NB4 (cell line): Measurements from ENCODE around the gene DCAF11.

Experiments used
- DNase-seq: peaks from one replicate; pipeline ENCODE4 v3.0.0; 2010; ENCODE audit warnings: low read depth
- H3K4me3 ChIP-seq: one replicate; pipeline ENCODE4 v1.5.1; 2011; ENCODE audit warnings: mild to moderate bottlenecking, low read depth, low read length, moderate library complexity
- MYC ChIP-seq: IDR thresholded peaks from 2 replicates; pipeline ENCODE4 v1.6.1; 2011; ENCODE audit warnings: low read depth, low read length
- POLR2A ChIP-seq: IDR thresholded peaks from 2 replicates; pipeline ENCODE4 v1.6.1; 2011; ENCODE audit warnings: mild to moderate bottlenecking; ENCODE audit not compliant: insufficient read length; ENCODE audit errors: extremely low read depth
- TF ChIP-seq, protein P1 (sequence below): IDR thresholded peaks from 2 replicates; pipeline ENCODE4 v1.6.1; 2011; ENCODE audit warnings: low read depth, low read length
- TF ChIP-seq, protein P2 (sequence below): IDR thresholded peaks from one replicate; pipeline ENCODE4 v1.5.1; 2012; ENCODE audit warnings: low read depth, low read length

The DCAF11 gene

DNA sequence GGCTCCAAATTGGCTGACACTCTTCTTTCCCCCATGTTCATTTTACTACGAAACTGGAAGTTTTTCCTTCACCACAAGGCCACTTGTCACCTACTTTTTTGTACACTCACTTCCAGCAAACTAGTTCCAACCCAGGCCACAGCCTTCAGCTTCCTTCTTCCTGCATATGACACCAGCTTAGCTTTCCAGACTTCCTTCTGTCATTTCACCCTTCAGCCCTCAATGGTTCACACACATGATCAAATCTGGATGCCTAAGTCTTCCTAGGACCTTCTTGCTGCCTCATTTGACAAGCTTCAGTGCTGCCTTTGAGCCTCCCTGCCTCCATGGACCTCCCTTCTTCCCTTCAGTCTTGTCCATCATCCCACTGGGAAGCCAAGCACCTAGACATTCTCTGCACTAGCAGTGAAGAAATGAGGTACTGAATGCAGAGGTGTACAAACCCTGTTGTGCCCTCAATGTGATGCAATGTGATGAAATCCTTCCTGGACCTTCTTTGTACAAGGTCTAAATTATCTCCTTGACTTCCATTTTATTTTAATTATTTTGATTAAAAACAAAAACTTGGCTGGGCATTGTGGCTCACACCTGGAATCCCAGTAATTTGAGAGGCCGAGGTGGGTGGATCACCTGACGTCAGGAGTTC lies 53.0 kb downstream of the DCAF11 start:
- H3K4me3 ChIP-seq = no peak overlapping the region
- TF ChIP-seq POLR2A (no peak), MYC (no peak)
- TF ChIP-seq, protein P1, sequence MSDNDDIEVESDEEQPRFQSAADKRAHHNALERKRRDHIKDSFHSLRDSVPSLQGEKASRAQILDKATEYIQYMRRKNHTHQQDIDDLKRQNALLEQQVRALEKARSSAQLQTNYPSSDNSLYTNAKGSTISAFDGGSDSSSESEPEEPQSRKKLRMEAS = no peak
- TF ChIP-seq, protein P2, sequence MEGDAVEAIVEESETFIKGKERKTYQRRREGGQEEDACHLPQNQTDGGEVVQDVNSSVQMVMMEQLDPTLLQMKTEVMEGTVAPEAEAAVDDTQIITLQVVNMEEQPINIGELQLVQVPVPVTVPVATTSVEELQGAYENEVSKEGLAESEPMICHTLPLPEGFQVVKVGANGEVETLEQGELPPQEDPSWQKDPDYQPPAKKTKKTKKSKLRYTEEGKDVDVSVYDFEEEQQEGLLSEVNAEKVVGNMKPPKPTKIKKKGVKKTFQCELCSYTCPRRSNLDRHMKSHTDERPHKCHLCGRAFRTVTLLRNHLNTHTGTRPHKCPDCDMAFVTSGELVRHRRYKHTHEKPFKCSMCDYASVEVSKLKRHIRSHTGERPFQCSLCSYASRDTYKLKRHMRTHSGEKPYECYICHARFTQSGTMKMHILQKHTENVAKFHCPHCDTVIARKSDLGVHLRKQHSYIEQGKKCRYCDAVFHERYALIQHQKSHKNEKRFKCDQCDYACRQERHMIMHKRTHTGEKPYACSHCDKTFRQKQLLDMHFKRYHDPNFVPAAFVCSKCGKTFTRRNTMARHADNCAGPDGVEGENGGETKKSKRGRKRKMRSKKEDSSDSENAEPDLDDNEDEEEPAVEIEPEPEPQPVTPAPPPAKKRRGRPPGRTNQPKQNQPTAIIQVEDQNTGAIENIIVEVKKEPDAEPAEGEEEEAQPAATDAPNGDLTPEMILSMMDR = no peak
- DNase-seq = no peak

DNA sequence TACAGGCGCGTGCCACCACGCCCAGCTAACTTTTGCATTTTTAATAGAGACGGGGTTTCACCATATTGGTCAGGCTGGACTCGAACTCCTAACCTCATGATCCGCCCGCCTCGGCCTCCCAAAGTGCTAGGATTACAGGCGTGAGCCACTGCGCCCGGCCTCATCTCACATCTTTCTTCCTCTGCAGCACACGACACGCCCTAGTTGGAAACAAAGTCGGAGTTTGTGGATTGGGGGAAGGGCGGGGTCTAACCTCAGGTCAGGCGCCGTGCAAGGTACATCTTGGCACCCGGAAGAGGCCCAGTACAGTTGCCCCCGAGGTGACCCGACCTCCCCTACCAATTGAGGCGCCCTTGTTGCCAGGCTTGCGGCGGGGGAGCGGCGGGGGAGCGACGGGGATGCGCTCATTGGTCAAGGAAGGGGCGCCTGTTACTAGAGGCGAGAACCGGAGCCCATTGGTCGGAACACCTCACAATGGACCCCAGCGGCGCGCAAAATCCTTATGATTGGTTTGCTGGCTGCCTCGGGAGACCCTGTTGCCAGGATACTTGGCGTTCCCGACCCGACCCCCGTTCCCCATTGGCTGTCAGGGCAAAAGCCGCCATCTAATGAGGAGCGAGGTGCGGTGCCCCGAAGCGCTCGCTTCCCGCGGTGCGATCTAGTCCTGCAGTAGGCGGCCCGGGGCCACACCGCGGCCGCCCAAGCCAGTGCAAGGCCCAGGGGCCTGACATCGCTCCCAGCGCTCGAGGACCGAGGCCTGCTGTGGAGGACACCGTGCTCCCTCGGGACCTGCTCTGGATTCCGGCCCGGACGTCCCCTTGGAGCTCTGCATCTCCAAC lies 57.1 kb downstream of the DCAF11 start, which contains the start of gene REC8:
Gene REC8, plus strand, starts transcription at position 659 of the 839 bp plus-strand sequence. CDS start 473 bp downstream, outside the sequence.
- DNase-seq = no peak
- TF ChIP-seq MYC (no peak), POLR2A (no peak)
- TF ChIP-seq, protein P2 = no peak
- TF ChIP-seq, protein P1 = no peak
- H3K4me3 ChIP-seq = no peak within 1 kb of the TSS

DNA sequence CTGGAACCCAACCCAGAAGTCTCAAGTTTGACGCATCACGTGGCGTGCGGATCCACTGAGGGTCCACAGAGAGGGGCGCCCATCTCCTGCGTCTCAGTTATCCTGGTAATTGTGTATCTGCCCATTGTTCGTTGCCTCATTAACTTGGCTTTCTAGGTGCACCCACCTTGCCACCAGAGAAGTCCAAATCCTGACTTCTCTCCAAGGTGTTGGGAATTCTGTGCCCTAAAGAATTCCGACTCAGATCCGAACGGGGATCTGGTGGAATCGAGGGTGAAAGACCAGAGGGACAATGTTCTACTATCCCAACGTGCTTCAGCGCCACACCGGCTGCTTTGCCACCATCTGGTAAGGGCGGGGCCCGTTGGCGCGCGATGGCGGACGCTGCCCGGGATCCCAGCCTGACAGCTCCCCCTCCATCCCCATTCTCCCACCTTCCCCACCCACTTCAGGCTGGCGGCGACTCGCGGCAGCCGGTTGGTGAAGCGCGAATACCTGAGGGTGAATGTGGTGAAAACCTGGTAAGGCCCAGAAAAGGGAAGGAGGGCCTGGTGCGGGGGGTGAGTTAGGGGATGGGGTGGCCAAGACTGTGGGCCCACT lies 57.8 kb downstream of the DCAF11 start:
- no peak overlapping the region for H3K4me3 ChIP-seq
- TF ChIP-seq MYC = no peak
- TF ChIP-seq POLR2A = no peak
- TF ChIP-seq, protein P1 = no peak
- TF ChIP-seq, protein P2 = no peak
- no peak for DNase-seq

DNA sequence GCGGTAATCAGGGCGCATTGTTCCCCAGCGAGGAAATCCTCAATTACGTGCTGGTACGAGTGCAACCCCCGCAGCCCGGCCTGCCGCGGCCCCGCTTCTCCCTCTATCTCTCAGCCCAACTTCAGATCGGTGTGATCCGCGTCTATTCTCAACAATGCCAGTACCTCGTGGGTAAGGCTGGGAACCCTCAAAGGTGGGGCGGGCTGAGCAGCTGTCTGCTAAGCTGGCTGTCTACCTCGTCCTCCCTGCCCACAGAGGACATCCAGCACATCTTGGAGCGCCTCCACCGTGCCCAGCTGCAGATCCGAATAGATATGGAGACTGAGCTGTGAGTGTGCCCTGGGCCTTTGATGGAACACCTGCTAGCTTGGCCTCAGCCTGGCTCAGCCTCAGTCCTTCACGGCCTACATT lies 58.3 kb downstream of the DCAF11 start:
- TF ChIP-seq, protein P2 = no peak
- TF ChIP-seq POLR2A (no peak), MYC (no peak)
- TF ChIP-seq, protein P1 = no peak
- DNase-seq = no peak
- no peak overlapping the region for H3K4me3 ChIP-seq
